ENCODE measurements around the gene SEMA6A.

SEMA6A gene

DNA sequence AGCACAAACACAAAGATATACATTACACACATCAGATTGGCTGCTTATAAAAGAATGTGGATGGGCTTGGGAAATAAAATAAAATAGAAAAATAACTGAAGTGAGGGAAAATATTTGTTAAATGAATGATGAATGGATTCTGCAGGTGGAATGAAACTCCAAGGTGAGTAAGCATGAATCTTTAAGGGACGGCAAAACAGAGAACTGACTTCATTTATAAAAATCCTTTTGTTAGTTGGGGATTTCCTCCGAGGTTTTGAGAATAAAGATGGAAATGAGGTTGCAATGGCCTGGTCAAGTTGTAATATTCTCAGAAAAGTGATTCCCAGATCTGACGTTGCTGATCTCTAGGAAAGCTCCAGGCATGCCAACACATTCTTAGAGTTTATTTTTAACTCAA is 20.9 kb upstream of the SEMA6A start:
- Histone ChIP-seq H3K9ac (no peak overlapping the region), H3K79me2 (ENCODE audit: insufficient read depth, low read depth) (no peaks in the 10 kb centered on the region), H3K27ac (no peak overlapping the region), H3K4me3 (IDR thresholded peaks at IDR 0.05; ENCODE audit: insufficient read depth, low read depth, low read length) (no peak overlapping the region), H3K27me3 (ENCODE audit: insufficient read depth, low read depth) (no peaks in the 10 kb centered on the region), H3K36me3 (ENCODE audit: insufficient read depth) (no peaks in the 10 kb centered on the region), H3K4me2 (no peak overlapping the region), H2AFZ (ENCODE audit: low read depth) (no peak overlapping the region), H4K20me1 (ENCODE audit: insufficient read depth) (no peaks in the 10 kb centered on the region), H3K4me1 (ENCODE audit: low read depth, poor library complexity, severe bottlenecking) (no peaks in the 10 kb centered on the region)
- no peak for TF ChIP-seq CTCF (conservative IDR thresholded peaks at IDR 0.05; ENCODE audit: low read depth, low read length)

- Histone ChIP-seq H3K4me1 (ENCODE audit: low read depth, poor library complexity, severe bottlenecking) (no peaks in the 10 kb centered on the region), H3K27ac (no peak overlapping the region), H2AFZ (ENCODE audit: low read depth) (no peak overlapping the region), H3K36me3 (ENCODE audit: insufficient read depth) (no peaks in the 10 kb centered on the region), H3K79me2 (ENCODE audit: insufficient read depth, low read depth) (no peaks in the 10 kb centered on the region), H3K9ac (no peak overlapping the region), H3K4me3 (IDR thresholded peaks at IDR 0.05; ENCODE audit: insufficient read depth, low read depth, low read length) (no peak overlapping the region), H3K27me3 (ENCODE audit: insufficient read depth, low read depth) (no peaks in the 10 kb centered on the region), H3K4me2 (no peak overlapping the region), H4K20me1 (ENCODE audit: insufficient read depth) (no peaks in the 10 kb centered on the region)
- TF ChIP-seq CTCF (conservative IDR thresholded peaks at IDR 0.05; ENCODE audit: low read depth, low read length) = no peak
Measured at GRCh38 chr5:116593340-116593739, 18.7 kb upstream of the SEMA6A start.

GRCh38 chr5:116585227-116585626 is 10.6 kb upstream of the SEMA6A start:
- no peaks in the 10 kb centered on the region for H3K36me3 ChIP-seq (ENCODE audit: insufficient read depth)
- H3K4me3 ChIP-seq (IDR thresholded peaks at IDR 0.05; ENCODE audit: insufficient read depth, low read depth, low read length) = no peak overlapping the region
- no peaks in the 10 kb centered on the region for H3K27me3 ChIP-seq (ENCODE audit: insufficient read depth, low read depth)
- no peak overlapping the region for H2AFZ ChIP-seq (ENCODE audit: low read depth)
- no peaks in the 10 kb centered on the region for H3K79me2 ChIP-seq (ENCODE audit: insufficient read depth, low read depth)
- H3K9ac ChIP-seq = no peak overlapping the region
- TF ChIP-seq CTCF (conservative IDR thresholded peaks at IDR 0.05; ENCODE audit: low read depth, low read length) = no peak
- H3K4me2 ChIP-seq = no peak overlapping the region
- no peaks in the 10 kb centered on the region for H3K4me1 ChIP-seq (ENCODE audit: low read depth, poor library complexity, severe bottlenecking)
- H4K20me1 ChIP-seq (ENCODE audit: insufficient read depth) = no peaks in the 10 kb centered on the region
- H3K27ac ChIP-seq = no peak overlapping the region

DNA sequence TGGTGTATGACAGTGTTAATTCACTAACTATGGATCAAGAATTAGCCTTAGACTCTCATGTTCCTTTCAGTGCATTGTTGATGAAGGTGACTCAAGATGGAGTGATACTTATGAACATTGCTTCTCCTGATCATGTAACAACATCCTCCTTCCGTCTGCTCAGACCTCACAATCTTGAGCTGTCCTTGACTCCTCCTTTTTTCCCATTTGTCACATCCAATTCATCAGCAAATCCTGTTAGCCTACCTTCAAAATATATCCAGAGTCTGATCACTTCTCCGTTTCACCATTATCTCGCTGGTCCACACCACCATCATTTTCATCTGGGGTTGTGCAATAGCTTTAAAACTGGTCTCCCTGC is 9.2 kb upstream of the SEMA6A start:
- Histone ChIP-seq H3K4me3 (IDR thresholded peaks at IDR 0.05; ENCODE audit: insufficient read depth, low read depth, low read length) (no peak overlapping the region), H4K20me1 (ENCODE audit: insufficient read depth) (no peaks in the 10 kb centered on the region), H3K4me1 (ENCODE audit: low read depth, poor library complexity, severe bottlenecking) (no peaks in the 10 kb centered on the region), H3K27ac (no peak overlapping the region), H3K27me3 (ENCODE audit: insufficient read depth, low read depth) (no peaks in the 10 kb centered on the region), H3K36me3 (ENCODE audit: insufficient read depth) (no peaks in the 10 kb centered on the region), H3K9ac (no peak overlapping the region), H3K79me2 (ENCODE audit: insufficient read depth, low read depth) (no peaks in the 10 kb centered on the region), H2AFZ (ENCODE audit: low read depth) (no peak overlapping the region), H3K4me2 (no peak overlapping the region)
- no peak for TF ChIP-seq CTCF (conservative IDR thresholded peaks at IDR 0.05; ENCODE audit: low read depth, low read length)

Measured in KMS-11 (cell line).